Sigmoid colon (tissue), 7 donors: ENCODE measurements around the gene ARL17B. TPM values are rescaled to one million over a fixed set of nuclear protein-coding genes. Genes with fewer than 3 reads are reported as not detected.
A peak's percentile ranks its signal among the peaks of the same experiment; 100 is the strongest.
"Not testable (repeated sequence)": the region's sequence is repeated elsewhere in the genome, so short reads cannot be mapped to it uniquely, and the experiment has no call there.

Source experiments
- DNase-seq: peaks from one replicate; pipeline ENCODE4 v3.0.0-alpha.2; 2019
- H3K27ac ChIP-seq, 4 donors: fragments of 200-600 bp; sonication (generic); one replicate each; pipeline ENCODE4 v1.5.1; 2016 to 2019; ENCODE audit warnings: mild to moderate bottlenecking in 1 of 4
- H3K27me3 ChIP-seq, 3 donors: fragments of 200-600 bp; sonication (generic); one replicate each; pipeline ENCODE4 v1.5.1; 2019; ENCODE audit warnings: mild to moderate bottlenecking in 1 of 3
- H3K36me3 ChIP-seq, 4 donors: fragments of 200-600 bp; sonication (generic); one replicate each; pipeline ENCODE4 v1.5.1; 2016 to 2019
- H3K4me1 ChIP-seq, 4 donors: fragments of 200-600 bp; sonication (generic); one replicate each; pipeline ENCODE4 v1.5.1; 2017 to 2019
- H3K4me3 ChIP-seq, 4 donors: fragments of 200-600 bp; sonication (generic); one replicate each; pipeline ENCODE4 v1.5.1; 2017 to 2019; ENCODE audit warnings: mild to moderate bottlenecking in 2 of 4, moderate library complexity in 1 of 4
- H3K9me3 ChIP-seq, 4 donors: fragments of 200-600 bp in 3 of 4; sonication (generic) in 3 of 4; one replicate each; pipeline versions ENCODE4 v1.5.1 to v1.6.1; 2013 to 2019
- EP300 ChIP-seq, 4 donors: sonication (generic); formaldehyde crosslinking; IDR thresholded peaks; one replicate each; pipeline ENCODE4 v1.6.1; 2017; ENCODE audit warnings: antibody characterized with exemption in 4 of 4
- POLR2A ChIP-seq, 2 donors: fragments of 450-650 bp; IDR thresholded peaks; one replicate each; pipeline ENCODE4 v1.6.1; 2016; ENCODE audit warnings: antibody characterized with exemption in 2 of 2, mild to moderate bottlenecking in 2 of 2, moderate library complexity in 2 of 2
- POLR2AphosphoS5 ChIP-seq, 4 donors: sonication (generic); formaldehyde crosslinking; IDR thresholded peaks; one replicate each; pipeline ENCODE4 v1.6.1; 2017; ENCODE audit warnings: antibody characterized with exemption in 4 of 4
- WGBS, 2 donors: extraction: QIAGEN DNeasy Blood & Tissue Kit; methylation state at CpG; one replicate each; pipeline ENCODE4 v1.1.7; 2013; 5-methylcytosine and 5-hydroxymethylcytosine counted together
- intact Hi-C: fragments of 100-400 bp; cut with DNase I; formaldehyde crosslinking; loops from one replicate; pipeline ENCODE4 v1.15.1; 2023
- polyA plus RNA-seq, 3 donors: library from polyadenylated mRNA; stranded (reverse); fragments of 200-250 nt; gene quantifications; one replicate each; pipeline ENCODE4 v1.2.3, GENCODE V29; 2013
- total RNA-seq, 4 donors: library from RNA; depleted of rRNA; stranded (reverse); fragments of >200 nt; gene quantifications; one replicate each; pipeline ENCODE4 v1.1.0, GENCODE V29; 2016
- TF ChIP-seq, protein P1 (sequence below), 4 experiments: fragments of 450-650 bp in 3 of 4; fragments of 200-600 bp in 1 of 4; IDR thresholded peaks; one replicate each; pipeline ENCODE4 v1.5.1; 2016 to 2019; ENCODE audit warnings: antibody characterized with exemption in 4 of 4, mild to moderate bottlenecking in 3 of 4, moderate library complexity in 2 of 4
- donor health status: healthy with polysubstance abuse.
- donor health status: Bipolar disorder and iron deficiency.
- donor health status: healthy.

ARL17B gene
- total and polyA plus RNA-seq, 7 donors: 6.0 to 29.6 (median 11.2) TPM

- Histone ChIP-seq H3K9me3 (no peaks in the 10 kb centered on the region), H3K27ac (no peak overlapping the region), H3K4me1 (no peaks in the 10 kb centered on the region), H3K27me3 (no peaks in the 10 kb centered on the region), H3K4me3 (no peak overlapping the region), H3K36me3 (no peaks in the 10 kb centered on the region)
- DNase-seq: no peak
- intact Hi-C loops: no loop called here
- TF ChIP-seq POLR2AphosphoS5 (IDR thresholded peaks at IDR 0.05): no peak
- TF ChIP-seq POLR2A (IDR thresholded peaks at IDR 0.05): no peak
- no peak for TF ChIP-seq EP300 (IDR thresholded peaks at IDR 0.05)
- TF ChIP-seq, protein P1, sequence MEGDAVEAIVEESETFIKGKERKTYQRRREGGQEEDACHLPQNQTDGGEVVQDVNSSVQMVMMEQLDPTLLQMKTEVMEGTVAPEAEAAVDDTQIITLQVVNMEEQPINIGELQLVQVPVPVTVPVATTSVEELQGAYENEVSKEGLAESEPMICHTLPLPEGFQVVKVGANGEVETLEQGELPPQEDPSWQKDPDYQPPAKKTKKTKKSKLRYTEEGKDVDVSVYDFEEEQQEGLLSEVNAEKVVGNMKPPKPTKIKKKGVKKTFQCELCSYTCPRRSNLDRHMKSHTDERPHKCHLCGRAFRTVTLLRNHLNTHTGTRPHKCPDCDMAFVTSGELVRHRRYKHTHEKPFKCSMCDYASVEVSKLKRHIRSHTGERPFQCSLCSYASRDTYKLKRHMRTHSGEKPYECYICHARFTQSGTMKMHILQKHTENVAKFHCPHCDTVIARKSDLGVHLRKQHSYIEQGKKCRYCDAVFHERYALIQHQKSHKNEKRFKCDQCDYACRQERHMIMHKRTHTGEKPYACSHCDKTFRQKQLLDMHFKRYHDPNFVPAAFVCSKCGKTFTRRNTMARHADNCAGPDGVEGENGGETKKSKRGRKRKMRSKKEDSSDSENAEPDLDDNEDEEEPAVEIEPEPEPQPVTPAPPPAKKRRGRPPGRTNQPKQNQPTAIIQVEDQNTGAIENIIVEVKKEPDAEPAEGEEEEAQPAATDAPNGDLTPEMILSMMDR (IDR thresholded peaks at IDR 0.05): no peak
- 79 to 83% methylated on average over 6 of the region's 6 CpGs for WGBS, 2 donors
Measured at GRCh38 chr17:46273541-46274236, 87.9 kb downstream of the ARL17B start.

DNA sequence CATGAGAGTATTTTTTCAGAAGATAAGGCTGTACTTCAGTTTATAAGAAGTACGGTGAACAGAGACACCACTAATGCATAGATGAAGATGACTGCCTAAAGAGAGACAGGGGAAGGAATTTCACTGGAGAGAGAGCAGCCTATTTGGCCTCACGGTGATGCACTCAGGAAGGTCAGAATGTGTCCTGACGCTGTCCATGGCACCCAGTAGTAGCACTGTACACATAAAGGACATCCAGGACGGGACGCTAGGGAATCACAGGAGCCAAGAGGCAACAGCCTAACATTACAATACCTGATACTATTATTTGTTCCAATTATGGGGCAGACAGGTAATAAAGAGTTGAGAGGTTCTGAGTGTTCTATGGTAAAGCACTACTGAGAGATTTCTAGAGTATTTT is 91.5 kb downstream of the ARL17B start:
- TF ChIP-seq, protein P1 (IDR thresholded peaks at IDR 0.05): no peak
- no peak for TF ChIP-seq POLR2A (IDR thresholded peaks at IDR 0.05)
- no peak for TF ChIP-seq EP300 (IDR thresholded peaks at IDR 0.05)
- TF ChIP-seq POLR2AphosphoS5 (IDR thresholded peaks at IDR 0.05): no peak
- no peak overlapping the region for H3K4me3 ChIP-seq
- intact Hi-C loops: no loop called here
- no peak for DNase-seq
- no peaks in the 10 kb centered on the region for H3K27me3 ChIP-seq
- H3K9me3 ChIP-seq: no peaks in the 10 kb centered on the region
- no peak overlapping the region for H3K27ac ChIP-seq
- H3K36me3 ChIP-seq: no peaks in the 10 kb centered on the region
- H3K4me1 ChIP-seq: peaks cover 0 to 19% (median 11%) of the 10 kb centered on the region in 4 donors
- WGBS, 2 donors: 61 to 74% methylated on average over 5 of the region's 5 CpGs

DNA sequence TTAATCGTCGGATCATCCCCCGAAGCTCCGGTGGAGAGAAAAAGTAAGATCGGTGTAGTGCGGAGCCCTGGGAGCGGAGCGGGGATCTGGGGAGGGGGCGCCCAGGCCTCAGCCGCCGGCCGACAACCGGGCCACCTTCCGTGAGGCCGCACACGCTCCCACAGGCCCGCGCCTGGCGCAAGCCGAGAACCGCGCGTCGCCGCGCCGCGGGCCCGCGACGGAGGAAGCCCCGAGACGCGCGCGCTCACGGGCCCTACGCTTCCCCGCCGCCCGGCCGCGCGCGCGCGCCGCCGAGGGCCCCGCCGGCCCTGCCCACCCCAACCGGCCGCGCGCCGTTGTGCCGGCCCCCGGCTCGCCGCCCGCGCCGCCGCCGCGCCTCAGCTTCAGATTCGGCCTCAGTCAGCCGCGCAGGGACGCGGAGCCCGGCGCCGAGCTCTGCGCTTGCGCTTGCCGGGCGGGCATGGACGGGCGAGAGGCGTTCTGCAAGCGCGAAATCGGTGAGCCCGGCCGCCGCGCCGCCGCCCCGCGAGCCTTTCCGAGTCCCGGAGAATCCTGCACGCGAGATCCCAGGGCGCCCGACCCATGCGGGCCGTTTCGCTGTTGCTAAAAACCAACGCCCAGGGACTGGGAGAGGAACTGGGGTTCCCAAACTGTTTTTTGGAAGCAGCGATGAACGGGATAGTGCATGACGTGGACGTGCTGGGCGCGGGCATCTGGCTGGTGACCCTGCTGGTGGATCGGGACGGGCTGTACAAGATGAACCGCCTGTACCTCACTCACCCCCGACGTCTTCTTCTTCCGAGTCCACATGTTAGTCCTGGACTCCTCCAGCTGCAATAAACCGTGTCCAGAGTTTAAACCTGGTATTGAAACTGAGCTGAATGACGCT is 94.7 kb downstream of the ARL17B start:
- Histone ChIP-seq H3K9me3 (no peaks in the 10 kb centered on the region), H3K27ac (peak overlapping the region; percentile 92 to 97 (median 96)), H3K27me3 (no peaks in the 10 kb centered on the region), H3K4me1 (peaks cover 0 to 19% (median 15%) of the 10 kb centered on the region in 4 donors), H3K36me3 (no peaks in the 10 kb centered on the region), H3K4me3 (peak overlapping the region; percentile 53 to 70 (median 64))
- intact Hi-C loops: loop anchor here (5.0 to 10.0 kb wide), 2 partner anchors 72 to 685 kb away; partner anchors contain the start of gene KANSL1
- peak; percentile 91 for DNase-seq
- WGBS, 2 donors: 0% methylated on average over 116 of the region's 116 CpGs
- TF ChIP-seq, protein P1 (IDR thresholded peaks at IDR 0.05): peak in 1 of 4 experiments; percentile 11
- TF ChIP-seq EP300 (IDR thresholded peaks at IDR 0.05) (no peak), POLR2AphosphoS5 (IDR thresholded peaks at IDR 0.05) (peak in 3 of 4 donors; percentile 29 to 78 (median 76)), POLR2A (IDR thresholded peaks at IDR 0.05) (peak; percentile 23 to 33)

GRCh38 chr17:46266063-46266655 is 95.4 kb downstream of the ARL17B start:
- Histone ChIP-seq H3K4me1 (peaks cover 0 to 19% (median 15%) of the 10 kb centered on the region in 4 donors), H3K4me3 (peak overlapping the region; percentile 25 to 70 (median 64)), H3K27ac (peak overlapping the region; percentile 92 to 97 (median 96))
- intact Hi-C loops: loop anchor here (5.0 to 10.0 kb wide), 2 partner anchors 71 to 684 kb away; partner anchors contain the start of gene KANSL1
- not testable (repeated sequence) for DNase-seq, H3K36me3 ChIP-seq, H3K27me3 ChIP-seq, H3K9me3 ChIP-seq
- WGBS, 2 donors: 19 to 31% methylated on average over 21 of the region's 21 CpGs
